K562 (cell line): ENCODE measurements around the gene COX15. TPM values are rescaled to one million over a fixed set of nuclear protein-coding genes. Genes with fewer than 3 reads are reported as not detected.

Experiments
- CBFA2T2 ChIP-seq: fragments of 450-650 bp; conservative IDR thresholded peaks from 2 replicates; pipeline ENCODE4 v1.6.1; 2017; ENCODE audit warnings: mild to moderate bottlenecking
- GTF2F1 ChIP-seq: IDR thresholded peaks from 2 replicates; pipeline ENCODE4 v1.6.1; 2011; ENCODE audit warnings: low read depth, low read length, improper control_type of control experiment
- HBP1 ChIP-seq: fragments of 450-650 bp; formaldehyde crosslinking; IDR thresholded peaks from 2 replicates; pipeline ENCODE4 v1.4.0; 2022; ENCODE audit warnings: missing genetic modification characterization
- KAT8 ChIP-seq: fragments of 450-650 bp; IDR thresholded peaks from 2 replicates; pipeline ENCODE4 v1.6.1; 2016; ENCODE audit warnings: low read depth, mild to moderate bottlenecking
- NFIX ChIP-seq: fragments of 250-450 bp; sonication (Bioruptor Pico); IDR thresholded peaks from 2 replicates; pipeline ENCODE4 v1.4.0; 2020; ENCODE audit warnings: low read depth, mild to moderate bottlenecking, moderate library complexity
- NR2C1 ChIP-seq, 2 experiments: fragments of 450-650 bp; IDR thresholded peaks; 2 replicates each; pipeline ENCODE4 v1.6.1; 2017; ENCODE audit warnings: mild to moderate bottlenecking in 2 of 2, antibody characterized with exemption in 1 of 2, inconsistent platforms in 1 of 2, missing compliant biosample characterization in 1 of 2, missing genetic modification characterization in 1 of 2
- PATZ1 ChIP-seq: fragments of 250-450 bp; sonication (Bioruptor Pico); IDR thresholded peaks from 2 replicates; pipeline ENCODE4 v1.5.0; 2020; ENCODE audit warnings: mild to moderate bottlenecking, borderline replicate concordance
- PHF21A ChIP-seq: fragments of 450-650 bp; IDR thresholded peaks from 2 replicates; pipeline ENCODE4 v1.6.1; 2017; ENCODE audit warnings: low read depth, borderline replicate concordance
- PML ChIP-seq: IDR thresholded peaks from 2 replicates; pipeline ENCODE4 v1.6.1; 2012; ENCODE audit warnings: low read length, inconsistent platforms
- RBM15 ChIP-seq: fragments of 200-400 bp; formaldehyde crosslinking; IDR thresholded peaks from 2 replicates; pipeline ENCODE4 v1.6.1; 2018; ENCODE audit warnings: mild to moderate bottlenecking, low read length, moderate library complexity; ENCODE audit not compliant: insufficient read depth
- RFX1 ChIP-seq: fragments of 450-650 bp; IDR thresholded peaks from 2 replicates; pipeline ENCODE4 v1.6.1; 2016; ENCODE audit warnings: mild to moderate bottlenecking, moderate library complexity
- RFX5 ChIP-seq: IDR thresholded peaks from 2 replicates; pipeline ENCODE4 v1.6.1; 2011; ENCODE audit warnings: low read depth, mild to moderate bottlenecking, improper control_type of control experiment, low read length
- SAFB2 ChIP-seq: fragments of 200-400 bp; formaldehyde crosslinking; IDR thresholded peaks from 2 replicates; pipeline ENCODE4 v1.6.1; 2018; ENCODE audit warnings: borderline replicate concordance, low read length, low read depth, moderate library complexity; ENCODE audit not compliant: severe bottlenecking
- TARDBP ChIP-seq: fragments of 450-650 bp; IDR thresholded peaks from 2 replicates; pipeline ENCODE4 v1.6.1; 2016
- ZNF174 ChIP-seq: fragments of 250-450 bp; sonication (Bioruptor Pico); IDR thresholded peaks from 2 replicates; pipeline ENCODE4 v1.4.0; 2020; ENCODE audit warnings: mild to moderate bottlenecking
- ZNF23 ChIP-seq: fragments of 250-450 bp; sonication (Bioruptor Pico); IDR thresholded peaks from 2 replicates; pipeline ENCODE4 v1.4.0; 2020; ENCODE audit warnings: mild to moderate bottlenecking
- ZNF263 ChIP-seq: sonication (generic); formaldehyde crosslinking; IDR thresholded peaks from 2 replicates; pipeline ENCODE4 v1.8.0; 2022; ENCODE audit warnings: mild to moderate bottlenecking, missing genetic modification reagents, borderline replicate concordance
- ZNF609 ChIP-seq: sonication (generic); formaldehyde crosslinking; IDR thresholded peaks from 2 replicates; pipeline ENCODE4 v1.8.1; 2023; ENCODE audit warnings: missing genetic modification reagents, mild to moderate bottlenecking, borderline replicate concordance
- ZNF766 ChIP-seq: fragments of 200-800 bp; sonication (Bioruptor generic); conservative IDR thresholded peaks from 2 replicates; pipeline ENCODE4 v1.6.1; 2016; ENCODE audit warnings: missing genetic modification characterization, missing compliant biosample characterization
- polyA plus RNA-seq, 8 experiments: library from polyadenylated mRNA; depleted of rRNA in 4 of 8; stranded (reverse) in 5 of 8; unstranded in 3 of 8; fragments of >200 nt; fragmentation: Nextera tagmentation in 2 of 8; fragmentation: Illumina TruSeq in 1 of 8; extraction: Ambion mirVana in 2 of 8; extraction: Trizol in 1 of 8; gene quantifications; 2 replicates each; pipeline versions ENCODE4 v1.2.1 to v1.2.3, GENCODE V29; 2011 to 2014; ENCODE audit warnings: inconsistent platforms in 1 of 8, missing spikeins in 1 of 8
- total RNA-seq, 7 experiments: library from RNA; depleted of rRNA in 6 of 7; stranded (reverse); fragments of >200 nt in 6 of 7; fragmentation: Illumina TruSeq in 2 of 7; extraction: Trizol in 2 of 7; gene quantifications; 2 replicates each; pipeline versions ENCODE4 v1.2.1 to v1.2.3, GENCODE V29; 2011 to 2021; ENCODE audit warnings: low replicate concordance in 1 of 7

COX15 gene
- total and polyA plus RNA-seq, 9 of the 15 experiments (the other 6 are each of a cell fraction or from before 2014, with no cell fraction given), result 17.4 to 45.1 (median 23.7) TPM

GRCh38 chr10:99732033-99732842, at the start of gene COX15, which contains the start of gene CUTC (continued):
- TF ChIP-seq PATZ1 (CRISPR knock-in tag) (no peak), GTF2F1 (no peak), ZNF609 (no peak), NFIX (CRISPR knock-in tag) (no peak), TARDBP (no peak), SAFB2 (no peak), RBM15 (no peak), RFX1 (no peak), ZNF263 (no peak), NR2C1 (IDR thresholded peaks at IDR 0.05) (peak; percentile 99), NR2C1 (tag; IDR thresholded peaks at IDR 0.05) (peak; percentile 98), PHF21A (no peak), HBP1 (no peak), RFX5 (no peak), CBFA2T2 (no peak), PML (peak; percentile 40; the same call in 1 of the 2 replicates), ZNF174 (no peak), ZNF766 (CRISPR knock-in tag) (peak; percentile 74; the same call in 1 of the 2 replicates), ZNF23 (no peak), KAT8 (no peak)
